Brain microvascular endothelial cell (primary cell): ENCODE results near the gene HEG1.

ENCODE experiments used
- DNase-seq: peaks from one replicate; pipeline ENCODE4 v3.0.0-alpha.2; 2020
- H3K27ac ChIP-seq: fragments of 250-450 bp; sonication (Bioruptor Pico); 2 replicates; pipeline ENCODE4 v1.5.1; 2020; ENCODE audit warnings: mild to moderate bottlenecking, moderate library complexity
- H3K27me3 ChIP-seq: fragments of 250-450 bp; sonication (Bioruptor Pico); replicated peaks from 2 replicates; pipeline ENCODE4 v1.5.1; 2020; ENCODE audit warnings: mild to moderate bottlenecking
- H3K36me3 ChIP-seq: fragments of 250-450 bp; sonication (Bioruptor Pico); replicated peaks from 2 replicates; pipeline ENCODE4 v1.5.1; 2020; ENCODE audit warnings: mild to moderate bottlenecking
- H3K4me3 ChIP-seq: 2 replicates; pipeline ENCODE4 v1.5.1; 2011; ENCODE audit warnings: low read depth, mild to moderate bottlenecking, control low read depth, low read length, moderate library complexity
- in situ Hi-C: cut with HindIII; loops from 2 replicates; pipeline ENCODE4 v1.10.0; 2017; ENCODE audit warnings: low sequenced_read_pairs, low pct_ligation_motif_present
- TF ChIP-seq, protein P1 (sequence below): IDR thresholded peaks from 2 replicates; pipeline ENCODE4 v1.5.1; 2011; ENCODE audit warnings: low read depth, mild to moderate bottlenecking, moderate library complexity, low read length, control low read depth, inconsistent platforms; ENCODE audit errors: missing control alignments

HEG1 gene

DNA sequence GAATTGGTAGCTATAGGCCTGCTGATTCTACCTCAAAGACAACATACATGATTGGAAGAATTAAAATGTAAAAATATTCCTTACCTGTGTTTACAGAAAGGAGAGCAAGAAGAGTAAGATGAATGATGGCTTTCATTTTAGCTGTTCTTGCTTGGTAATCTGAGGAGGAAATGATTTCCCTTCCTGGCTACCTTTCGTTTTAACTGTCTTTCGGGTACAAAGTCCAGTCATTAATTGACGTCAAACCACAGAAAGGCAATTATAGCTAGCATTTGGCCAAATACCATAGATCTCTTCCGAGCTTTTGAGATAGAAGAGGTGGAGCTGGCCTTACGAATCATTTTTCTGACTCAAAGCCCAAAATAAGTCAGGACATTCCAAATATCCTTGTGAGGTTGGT, 121.2 kb downstream of the HEG1 start, which contains the start of gene MUC13:
Gene MUC13, minus strand, starts transcription at position 175 of the 400 bp plus-strand sequence. Its CDS starts 39 bp downstream, at position 136.
- no peak within 1 kb of the TSS for H3K27ac ChIP-seq

DNA sequence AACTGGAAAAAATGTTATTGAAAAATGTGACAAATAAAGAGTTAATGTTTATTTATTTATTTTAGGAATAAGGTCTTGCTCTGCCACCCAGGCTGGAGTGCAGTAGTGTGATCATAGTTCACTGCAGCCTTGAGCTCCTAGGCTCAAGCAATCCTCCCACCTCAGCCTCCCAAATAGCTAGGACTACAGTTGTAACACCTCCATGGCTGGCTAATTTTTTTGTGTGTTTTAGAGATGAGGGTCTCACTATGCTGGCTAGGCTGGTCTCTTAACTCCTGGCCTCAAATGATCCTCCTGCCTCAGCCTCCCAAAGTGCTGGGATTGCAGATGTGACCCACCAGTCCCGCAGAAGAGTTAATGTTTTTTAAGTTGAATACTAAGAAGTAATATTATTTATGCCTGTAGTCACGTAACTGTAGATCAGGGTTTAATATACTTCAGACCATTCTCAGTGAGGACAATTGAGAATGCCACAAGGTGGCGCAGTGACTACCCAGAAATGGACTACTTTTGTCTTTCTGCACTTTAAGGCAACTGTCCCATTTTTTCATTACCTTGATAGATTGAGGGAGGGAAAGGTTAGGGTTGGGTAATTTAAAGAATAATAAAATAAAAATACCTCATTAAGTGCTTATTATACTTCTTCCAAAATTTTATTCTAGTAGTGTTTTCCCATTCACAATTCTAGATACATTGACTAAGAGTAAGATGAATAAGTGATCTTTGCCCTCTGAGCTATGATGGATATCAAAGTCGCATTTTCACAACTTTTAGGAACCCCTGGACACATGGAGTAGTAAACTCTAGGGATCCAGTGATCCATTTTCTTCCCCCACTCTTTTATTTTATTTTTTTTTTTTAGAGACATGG, 127.2 kb downstream of the HEG1 start:
- no peak overlapping the region for H3K4me3 ChIP-seq
- in situ Hi-C loops: no loop called here
- H3K36me3 ChIP-seq: no peaks in the 10 kb centered on the region
- H3K27ac ChIP-seq: no peak overlapping the region
- H3K27me3 ChIP-seq: no peaks in the 10 kb centered on the region
- DNase-seq: peak; percentile 72
- TF ChIP-seq, protein P1, sequence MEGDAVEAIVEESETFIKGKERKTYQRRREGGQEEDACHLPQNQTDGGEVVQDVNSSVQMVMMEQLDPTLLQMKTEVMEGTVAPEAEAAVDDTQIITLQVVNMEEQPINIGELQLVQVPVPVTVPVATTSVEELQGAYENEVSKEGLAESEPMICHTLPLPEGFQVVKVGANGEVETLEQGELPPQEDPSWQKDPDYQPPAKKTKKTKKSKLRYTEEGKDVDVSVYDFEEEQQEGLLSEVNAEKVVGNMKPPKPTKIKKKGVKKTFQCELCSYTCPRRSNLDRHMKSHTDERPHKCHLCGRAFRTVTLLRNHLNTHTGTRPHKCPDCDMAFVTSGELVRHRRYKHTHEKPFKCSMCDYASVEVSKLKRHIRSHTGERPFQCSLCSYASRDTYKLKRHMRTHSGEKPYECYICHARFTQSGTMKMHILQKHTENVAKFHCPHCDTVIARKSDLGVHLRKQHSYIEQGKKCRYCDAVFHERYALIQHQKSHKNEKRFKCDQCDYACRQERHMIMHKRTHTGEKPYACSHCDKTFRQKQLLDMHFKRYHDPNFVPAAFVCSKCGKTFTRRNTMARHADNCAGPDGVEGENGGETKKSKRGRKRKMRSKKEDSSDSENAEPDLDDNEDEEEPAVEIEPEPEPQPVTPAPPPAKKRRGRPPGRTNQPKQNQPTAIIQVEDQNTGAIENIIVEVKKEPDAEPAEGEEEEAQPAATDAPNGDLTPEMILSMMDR: peak; percentile 79

More for the DNA sequence above, 121.2 kb downstream of the HEG1 start, which contains the start of gene MUC13:
- in situ Hi-C loops: no loop called here
- Histone ChIP-seq H3K4me3 (no peak within 1 kb of the TSS), H3K36me3 (no peaks in the 10 kb centered on the region), H3K27me3 (no peaks in the 10 kb centered on the region)
- TF ChIP-seq, protein P1: no peak
- no peak for DNase-seq

DNA sequence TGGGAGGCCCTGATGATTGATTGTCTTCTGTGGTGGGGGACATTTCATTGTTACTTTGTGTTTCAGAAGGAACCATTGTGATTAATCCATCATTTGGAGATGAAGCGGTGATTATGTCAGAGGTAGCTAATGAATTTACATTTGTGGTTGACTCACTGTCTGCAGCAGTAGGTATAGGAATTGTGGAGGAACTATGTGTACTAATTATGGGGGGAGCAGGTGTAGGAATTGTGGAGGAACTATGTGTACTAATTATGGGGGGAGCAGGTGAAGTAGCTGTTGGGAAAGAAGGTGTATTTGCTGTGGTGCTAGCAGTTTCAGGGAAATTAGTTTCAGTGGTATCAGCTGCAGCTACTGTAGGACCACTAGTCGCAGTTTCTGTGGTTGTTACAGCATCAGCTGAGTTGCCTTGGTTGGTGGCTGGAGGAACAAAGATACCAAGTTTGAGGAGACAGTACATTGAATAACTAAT, 128.2 kb downstream of the HEG1 start:
- H3K4me3 ChIP-seq: no peak overlapping the region
- H3K36me3 ChIP-seq: no peaks in the 10 kb centered on the region
- in situ Hi-C loops: no loop called here
- DNase-seq: no peak
- no peak overlapping the region for H3K27ac ChIP-seq
- H3K27me3 ChIP-seq: no peaks in the 10 kb centered on the region
- TF ChIP-seq, protein P1: no peak

DNA sequence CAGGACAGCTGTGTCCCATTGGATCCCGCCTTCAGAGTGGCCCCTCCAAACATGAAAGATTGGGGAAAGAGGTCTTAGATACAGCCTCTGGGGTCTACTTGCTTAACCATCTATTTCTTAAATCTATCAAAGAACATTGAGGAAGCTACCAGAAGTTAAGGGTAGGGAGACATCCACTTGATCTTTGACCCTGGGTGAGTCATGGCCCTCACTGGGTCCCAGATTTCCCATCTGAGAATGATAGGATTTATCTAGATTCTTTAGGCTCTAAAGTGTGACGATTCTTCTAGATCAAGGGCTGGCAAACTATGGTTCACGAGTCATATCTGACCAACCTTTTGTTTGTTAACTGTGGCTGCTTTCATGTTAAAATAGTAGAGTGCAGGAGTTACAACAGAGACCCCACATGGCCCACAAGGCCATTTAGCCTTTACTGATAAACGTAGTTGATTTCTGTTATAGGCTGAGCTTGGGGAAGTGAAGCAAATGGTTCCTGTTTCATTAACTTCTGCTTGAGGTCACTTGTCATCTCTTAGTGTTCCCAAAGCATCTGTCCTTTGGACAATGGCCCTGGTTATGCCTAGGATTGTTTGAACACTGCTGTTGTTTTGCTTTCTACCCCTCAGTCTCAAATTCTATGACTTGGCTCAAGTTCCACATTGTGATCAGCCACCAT, 129.2 kb downstream of the HEG1 start:
- Histone ChIP-seq H3K27me3 (no peaks in the 10 kb centered on the region), H3K4me3 (no peak overlapping the region), H3K36me3 (no peaks in the 10 kb centered on the region), H3K27ac (no peak overlapping the region)
- no peak for DNase-seq
- in situ Hi-C loops: no loop called here
- TF ChIP-seq, protein P1: no peak

DNA sequence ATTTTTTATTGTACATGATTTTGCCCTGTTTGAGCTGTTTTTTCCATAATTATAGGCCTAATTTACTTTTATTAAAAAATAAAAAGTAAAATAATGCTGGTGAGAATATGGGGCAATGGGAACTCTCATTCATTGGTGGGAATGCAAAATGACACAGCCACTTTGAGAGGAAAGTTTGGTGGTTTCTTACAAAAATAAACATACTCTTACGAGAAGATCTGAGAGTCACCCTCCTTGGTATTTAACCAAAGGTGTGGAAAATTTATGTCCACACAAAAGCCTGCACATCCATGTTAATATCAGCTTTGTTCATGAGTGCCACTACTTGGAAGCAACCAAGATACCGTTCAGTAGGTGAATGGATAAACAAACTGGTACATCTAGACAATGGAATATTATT, 131.1 kb downstream of the HEG1 start:
- DNase-seq: no peak
- in situ Hi-C loops: no loop called here
- TF ChIP-seq, protein P1: no peak
- H3K36me3 ChIP-seq: no peaks in the 10 kb centered on the region
- no peak overlapping the region for H3K4me3 ChIP-seq
- no peaks in the 10 kb centered on the region for H3K27me3 ChIP-seq
- no peak overlapping the region for H3K27ac ChIP-seq
